ENCODE data around the gene PDXK. TPM values are rescaled to one million over a fixed set of nuclear protein-coding genes. Genes with fewer than 3 reads are reported as not detected.

The PDXK gene
- total and polyA plus RNA-seq, 10 of the 15 experiments (the other 5 are each of a cell fraction or from before 2014, with no cell fraction given), result 3.7 to 141 (median 60.0) TPM

DNA sequence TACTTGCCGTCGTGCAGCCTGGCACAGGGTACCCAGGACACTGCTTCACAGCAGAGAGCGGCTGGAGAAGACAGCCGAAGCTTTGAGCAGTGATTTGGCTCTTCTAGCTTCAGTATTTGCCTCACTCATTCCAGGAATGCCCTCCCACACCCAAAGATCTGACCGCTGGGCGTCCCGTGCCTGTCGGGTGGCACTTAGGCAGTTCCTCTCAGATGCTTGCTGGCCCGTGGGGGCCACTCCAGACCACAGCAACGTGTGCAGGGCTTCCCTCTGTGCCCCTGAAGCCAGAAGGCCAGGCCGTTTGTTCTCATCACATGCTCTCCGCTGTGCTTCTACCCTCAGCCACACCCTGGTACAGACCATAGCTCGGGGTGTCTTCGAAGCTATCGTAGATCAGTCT, 42.5 kb upstream of the PDXK start:
- H3K79me2 ChIP-seq (ENCODE audit: control insufficient read depth, insufficient read depth, low read length), result no peaks in the 10 kb centered on the region; the same call in 1 of the 2 replicates
- POLR2A ChIA-PET, result no interaction called here
- no peak for ATAC-seq
- no peak overlapping the region for H3K4me3 ChIP-seq
- H3K27me3 ChIP-seq (replicated peaks in 1 of 2; ENCODE audit: control insufficient read depth in 2 of 2, insufficient read depth in 2 of 2, low read length in 1 of 2), result no peaks in the 10 kb centered on the region
- no peaks in the 10 kb centered on the region for H3K9me3 ChIP-seq (replicated peaks; ENCODE audit: control insufficient read depth, insufficient read depth, low read length)
- H3K9ac ChIP-seq (ENCODE audit: control insufficient read depth, insufficient read depth, low read length), result no peak overlapping the region
- H3K36me3 ChIP-seq (ENCODE audit: control insufficient read depth in 2 of 2, insufficient read depth in 2 of 2, low read length in 1 of 2), result peaks cover 21 to 36% of the 10 kb centered on the region in 2 experiments
- TF ChIP-seq SREBF1 (IDR thresholded peaks at IDR 0.05; ENCODE audit: low read length), result no peak
- DNase-seq (ENCODE audit: low read depth, low spot score), result no peak
- no peaks in the 10 kb centered on the region; the same call in 1 of the 2 replicates for H4K20me1 ChIP-seq (ENCODE audit: control insufficient read depth, insufficient read depth)
- no peak for FAIRE-seq
- H2AFZ ChIP-seq (ENCODE audit: control insufficient read depth, low read depth, low read length), result no peak overlapping the region
- in situ Hi-C loops (cut with MboI) (loop anchor here (25.0 kb wide), 1 partner anchor 1464 kb away; the partner anchor contains the start of gene ABCG1), intact Hi-C loops (cut with micrococcal nuclease; ENCODE audit: unreplicated experiment) (no loop called here)
- H3K4me2 ChIP-seq (ENCODE audit: control insufficient read depth, insufficient read depth), result no peak overlapping the region
- RAD21 ChIA-PET (ENCODE audit: unreplicated experiment), result no interaction called here
- H3K4me1 ChIP-seq (ENCODE audit: control insufficient read depth, insufficient read depth, low read length), result no peaks in the 10 kb centered on the region
- WGBS (ENCODE audit: insufficient coverage, insufficient replicate concordance, low lambda C conversion rate, missing lambda C conversion rate), result 97% methylated on average over 15 of the region's 15 CpGs
- SMC1A ChIA-PET (ENCODE audit: uncharacterized antibody, unreplicated experiment), result interaction anchor here (0.6 kb wide), 1 partner anchor 648 kb away, joined by 3 read pairs; no protein-coding TSS in a partner anchor
- BruUV-seq (replicated peaks), result no TSS peak
- CTCF ChIA-PET, result interaction anchor here (2.4 kb wide), 1 partner anchor 52 kb away, joined by 7 read pairs; no protein-coding TSS in a partner anchor
- no peak overlapping the region for H3K27ac ChIP-seq (ENCODE audit: control insufficient read depth, insufficient read depth)

DNA sequence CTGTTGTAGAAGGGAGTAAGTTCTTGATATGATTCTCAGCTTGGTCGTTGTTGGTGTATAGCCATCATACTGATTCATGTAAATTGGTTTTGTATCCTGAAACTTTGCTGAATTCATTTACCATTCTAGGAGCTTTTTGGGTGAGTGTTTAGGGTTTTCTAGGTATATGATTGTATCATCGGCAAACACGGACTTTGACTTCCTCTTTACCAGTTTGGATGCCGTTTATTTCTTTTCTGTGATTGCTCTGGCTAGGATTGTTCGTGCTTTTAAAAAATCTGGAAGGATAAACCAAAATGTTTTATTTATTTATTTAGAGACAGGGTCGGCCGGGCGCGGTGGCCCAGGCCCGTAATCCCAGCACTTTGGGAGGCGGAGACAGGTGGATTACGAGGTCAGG, 39.0 kb upstream of the PDXK start:
- 91% methylated on average over 12 of the region's 12 CpGs for WGBS (ENCODE audit: insufficient coverage, insufficient replicate concordance, low lambda C conversion rate, missing lambda C conversion rate)
- Histone ChIP-seq H3K36me3 (ENCODE audit: control insufficient read depth in 2 of 2, insufficient read depth in 2 of 2, low read length in 1 of 2) (peaks cover 28 to 39% of the 10 kb centered on the region in 2 experiments), H3K4me1 (ENCODE audit: control insufficient read depth, insufficient read depth, low read length) (no peaks in the 10 kb centered on the region), H3K9ac (ENCODE audit: control insufficient read depth, insufficient read depth, low read length) (no peak overlapping the region), H3K79me2 (ENCODE audit: control insufficient read depth, insufficient read depth, low read length) (no peaks in the 10 kb centered on the region; the same call in 1 of the 2 replicates), H3K9me3 (replicated peaks; ENCODE audit: control insufficient read depth, insufficient read depth, low read length) (no peaks in the 10 kb centered on the region), H3K27ac (ENCODE audit: control insufficient read depth, insufficient read depth) (no peak overlapping the region), H3K4me2 (ENCODE audit: control insufficient read depth, insufficient read depth) (no peak overlapping the region), H3K27me3 (replicated peaks in 1 of 2; ENCODE audit: control insufficient read depth in 2 of 2, insufficient read depth in 2 of 2, low read length in 1 of 2) (no peaks in the 10 kb centered on the region), H4K20me1 (ENCODE audit: control insufficient read depth, insufficient read depth) (no peaks in the 10 kb centered on the region; the same call in 1 of the 2 replicates), H2AFZ (ENCODE audit: control insufficient read depth, low read depth, low read length) (no peak overlapping the region), H3K4me3 (no peak overlapping the region)
- SMC1A ChIA-PET (ENCODE audit: uncharacterized antibody, unreplicated experiment), result no interaction called here
- FAIRE-seq (no peak), ATAC-seq (no peak), DNase-seq (ENCODE audit: low read depth, low spot score) (no peak)
- RAD21 ChIA-PET (ENCODE audit: unreplicated experiment), result no interaction called here
- CTCF ChIA-PET, result no interaction called here
- in situ Hi-C loops (cut with MboI), result loop anchor here (25.0 kb wide), 1 partner anchor 1468 kb away; the partner anchor contains the start of gene ABCG1
- POLR2A ChIA-PET, result interaction anchor here (0.7 kb wide), 1 partner anchor 1022 kb away, joined by 4 read pairs; no protein-coding TSS in a partner anchor
- intact Hi-C loops (cut with micrococcal nuclease; ENCODE audit: unreplicated experiment), result no loop called here
- BruUV-seq (replicated peaks), result TSS peak; percentile 49
- TF ChIP-seq ZNF622 (IDR thresholded peaks at IDR 0.05), result no peak
- no peak for TF ChIP-seq CREM (IDR thresholded peaks at IDR 0.05; ENCODE audit: low read depth)
- TF ChIP-seq NR2F1 (conservative IDR thresholded peaks at IDR 0.05), result no peak
- no peak for TF ChIP-seq IRF4 (IDR thresholded peaks at IDR 0.05; ENCODE audit: low read depth, low read length)
- TF ChIP-seq EGR1 (IDR thresholded peaks at IDR 0.05; ENCODE audit: borderline replicate concordance in 1 of 2, low read depth in 2 of 2, low read length in 2 of 2), result no peak
- TF ChIP-seq, protein P1, sequence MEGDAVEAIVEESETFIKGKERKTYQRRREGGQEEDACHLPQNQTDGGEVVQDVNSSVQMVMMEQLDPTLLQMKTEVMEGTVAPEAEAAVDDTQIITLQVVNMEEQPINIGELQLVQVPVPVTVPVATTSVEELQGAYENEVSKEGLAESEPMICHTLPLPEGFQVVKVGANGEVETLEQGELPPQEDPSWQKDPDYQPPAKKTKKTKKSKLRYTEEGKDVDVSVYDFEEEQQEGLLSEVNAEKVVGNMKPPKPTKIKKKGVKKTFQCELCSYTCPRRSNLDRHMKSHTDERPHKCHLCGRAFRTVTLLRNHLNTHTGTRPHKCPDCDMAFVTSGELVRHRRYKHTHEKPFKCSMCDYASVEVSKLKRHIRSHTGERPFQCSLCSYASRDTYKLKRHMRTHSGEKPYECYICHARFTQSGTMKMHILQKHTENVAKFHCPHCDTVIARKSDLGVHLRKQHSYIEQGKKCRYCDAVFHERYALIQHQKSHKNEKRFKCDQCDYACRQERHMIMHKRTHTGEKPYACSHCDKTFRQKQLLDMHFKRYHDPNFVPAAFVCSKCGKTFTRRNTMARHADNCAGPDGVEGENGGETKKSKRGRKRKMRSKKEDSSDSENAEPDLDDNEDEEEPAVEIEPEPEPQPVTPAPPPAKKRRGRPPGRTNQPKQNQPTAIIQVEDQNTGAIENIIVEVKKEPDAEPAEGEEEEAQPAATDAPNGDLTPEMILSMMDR (IDR thresholded peaks at IDR 0.05 in 2 of 3, conservative IDR thresholded peaks at IDR 0.05 in 1 of 3; ENCODE audit: control insufficient read depth in 2 of 3, extremely low read depth in 1 of 3, insufficient read depth in 1 of 3, low read depth in 3 of 3, low read length in 3 of 3), result no peak
- TF ChIP-seq, protein P2, sequence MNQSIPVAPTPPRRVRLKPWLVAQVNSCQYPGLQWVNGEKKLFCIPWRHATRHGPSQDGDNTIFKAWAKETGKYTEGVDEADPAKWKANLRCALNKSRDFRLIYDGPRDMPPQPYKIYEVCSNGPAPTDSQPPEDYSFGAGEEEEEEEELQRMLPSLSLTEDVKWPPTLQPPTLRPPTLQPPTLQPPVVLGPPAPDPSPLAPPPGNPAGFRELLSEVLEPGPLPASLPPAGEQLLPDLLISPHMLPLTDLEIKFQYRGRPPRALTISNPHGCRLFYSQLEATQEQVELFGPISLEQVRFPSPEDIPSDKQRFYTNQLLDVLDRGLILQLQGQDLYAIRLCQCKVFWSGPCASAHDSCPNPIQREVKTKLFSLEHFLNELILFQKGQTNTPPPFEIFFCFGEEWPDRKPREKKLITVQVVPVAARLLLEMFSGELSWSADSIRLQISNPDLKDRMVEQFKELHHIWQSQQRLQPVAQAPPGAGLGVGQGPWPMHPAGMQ (IDR thresholded peaks at IDR 0.05; ENCODE audit: borderline replicate concordance), result no peak
- TF ChIP-seq STAT3 (IDR thresholded peaks at IDR 0.05; ENCODE audit: low read depth, low read length), result no peak
- no peak for TF ChIP-seq NFYA (IDR thresholded peaks at IDR 0.05; ENCODE audit: borderline replicate concordance, low read depth, low read length)
- no peak for TF ChIP-seq RFX5 (IDR thresholded peaks at IDR 0.05; ENCODE audit: low read depth, low read length)
- TF ChIP-seq SIX5 (IDR thresholded peaks at IDR 0.05; ENCODE audit: low read depth, low read length, severe bottlenecking), result no peak
- no peak for TF ChIP-seq CBX3 (IDR thresholded peaks at IDR 0.05; ENCODE audit: borderline replicate concordance, low read depth)
- no peak for TF ChIP-seq POLR2AphosphoS2 (IDR thresholded peaks at IDR 0.05; ENCODE audit: low read depth, low read length)
- TF ChIP-seq POLR2AphosphoS5 (IDR thresholded peaks at IDR 0.05; ENCODE audit: low read length), result no peak

All from GM12878 (cell line).